GM12878 (cell line): ENCODE measurements around the gene SCAMP1.

ENCODE experiments used
- BHLHE40 ChIP-seq, 2 experiments: fragments of 450-650 bp in 1 of 2; IDR thresholded peaks; 2 replicates each; pipeline ENCODE4 v1.6.1; 2011 to 2017; ENCODE audit warnings: low read depth in 2 of 2, borderline replicate concordance in 1 of 2, improper control_type of control experiment in 1 of 2, low read length in 1 of 2, mild to moderate bottlenecking in 1 of 2
- CTCF ChIP-seq, 3 experiments: IDR thresholded peaks in 2 of 3; conservative IDR thresholded peaks in 1 of 3; 2 replicates each; pipeline ENCODE4 v1.5.1; 2011; ENCODE audit warnings: low read depth in 3 of 3, low read length in 3 of 3, mild to moderate bottlenecking in 3 of 3, control low read depth in 2 of 3, moderate library complexity in 2 of 3, inconsistent platforms in 1 of 3, mixed read lengths in 1 of 3; ENCODE audit not compliant: control insufficient read depth in 2 of 3, insufficient read depth in 1 of 3; ENCODE audit errors: extremely low read depth in 1 of 3
- EZH2 ChIP-seq: IDR thresholded peaks from 2 replicates; pipeline ENCODE4 v1.6.1; 2012; ENCODE audit warnings: low read depth, mild to moderate bottlenecking, control low read depth, inconsistent platforms, low read length, borderline replicate concordance; ENCODE audit not compliant: control insufficient read depth
- HDAC6 ChIP-seq: fragments of 200-600 bp; sonication (generic); IDR thresholded peaks from one replicate; pipeline ENCODE4 v1.8.0; 2017; ENCODE audit warnings: antibody characterized with exemption; ENCODE audit not compliant: unreplicated experiment

- no peak for TF ChIP-seq BHLHE40 (IDR thresholded peaks at IDR 0.05; ENCODE audit: borderline replicate concordance in 1 of 2, low read depth in 2 of 2, low read length in 1 of 2)
- no peak for TF ChIP-seq CTCF (IDR thresholded peaks at IDR 0.05 in 2 of 3, conservative IDR thresholded peaks at IDR 0.05 in 1 of 3; ENCODE audit: control insufficient read depth in 2 of 3, extremely low read depth in 1 of 3, insufficient read depth in 1 of 3, low read depth in 3 of 3, low read length in 3 of 3)
- no peak for TF ChIP-seq HDAC6
- no peak for TF ChIP-seq EZH2
These were observed 161.0 kb downstream of the SCAMP1 start for GRCh38 chr5:78521455-78521854.
